ENCODE measurements around the gene FOXO3. TPM values are rescaled to one million over a fixed set of nuclear protein-coding genes. Genes with fewer than 3 reads are reported as not detected.
A peak's percentile ranks its signal among the peaks of the same experiment; 100 is the strongest.
"Not testable (repeated sequence)": the region's sequence is repeated elsewhere in the genome, so short reads cannot be mapped to it uniquely, and the experiment has no call there.

The FOXO3 gene
- total RNA-seq, 1 experiment from 2014 or later, result 22.1 TPM

- peak; percentile 74 for DNase-seq
- H3K23ac ChIP-seq (ENCODE audit: insufficient read length, low read depth, low read length), result no peak overlapping the region
- H3K9ac ChIP-seq (ENCODE audit: extremely low read depth, insufficient read length, low read length), result no peak overlapping the region
- no peak overlapping the region for H3K27ac ChIP-seq (ENCODE audit: insufficient read length, low read depth, low read length)
- Mint-ChIP-seq H3K4me1 (peaks cover 30 to 32% of the 10 kb centered on the region in 2 experiments), H3K4me3 (peak overlapping the region; percentile 79 to 90), H3K27me3 (ENCODE audit: low read depth) (peaks cover 59% of the 10 kb centered on the region), H3K9me3 (peaks cover 0 to 2% of the 10 kb centered on the region in 2 experiments; a peak in 3 of 5 replicates), H3K27ac (peak overlapping the region in 1 of 3 experiments; percentile 55; a peak in 1 of 7 replicates), H3K36me3 (ENCODE audit: insufficient read depth in 1 of 3, low read depth in 3 of 3) (peaks cover 0 to 3% (median 0%) of the 10 kb centered on the region in 3 experiments; a peak in 1 of 7 replicates)
- peaks cover 24% of the 10 kb centered on the region for H3K23me2 ChIP-seq (ENCODE audit: insufficient read length, low read depth, low read length, poor library complexity, severe bottlenecking)
- no peak overlapping the region for H2BK12ac ChIP-seq (ENCODE audit: insufficient read length, low read depth, low read length)
- no peak overlapping the region for H2BK20ac ChIP-seq (ENCODE audit: low read depth, low read length, poor library complexity, severe bottlenecking)
- no peaks in the 10 kb centered on the region for H3K9me3 ChIP-seq (ENCODE audit: control insufficient read depth, low read depth, low read length)
- H3K79me1 ChIP-seq (ENCODE audit: insufficient read depth, low read depth, low read length, poor library complexity, severe bottlenecking), result no peaks in the 10 kb centered on the region
- no peak overlapping the region for H3K56ac ChIP-seq (ENCODE audit: insufficient read length, low read depth, low read length)
- no peak overlapping the region for H3K18ac ChIP-seq (ENCODE audit: insufficient read length, low read depth, low read length)
- H3K14ac ChIP-seq (ENCODE audit: insufficient read depth, low read length), result no peak overlapping the region; the same call in 1 of the 2 replicates
- no peak overlapping the region for H2BK120ac ChIP-seq (ENCODE audit: low read depth, low read length, poor library complexity, severe bottlenecking)
- peaks cover 5% of the 10 kb centered on the region; the same call in 1 of the 2 replicates for H3K79me2 ChIP-seq (ENCODE audit: insufficient read depth, low read length)
- TF ChIP-seq, protein P1, sequence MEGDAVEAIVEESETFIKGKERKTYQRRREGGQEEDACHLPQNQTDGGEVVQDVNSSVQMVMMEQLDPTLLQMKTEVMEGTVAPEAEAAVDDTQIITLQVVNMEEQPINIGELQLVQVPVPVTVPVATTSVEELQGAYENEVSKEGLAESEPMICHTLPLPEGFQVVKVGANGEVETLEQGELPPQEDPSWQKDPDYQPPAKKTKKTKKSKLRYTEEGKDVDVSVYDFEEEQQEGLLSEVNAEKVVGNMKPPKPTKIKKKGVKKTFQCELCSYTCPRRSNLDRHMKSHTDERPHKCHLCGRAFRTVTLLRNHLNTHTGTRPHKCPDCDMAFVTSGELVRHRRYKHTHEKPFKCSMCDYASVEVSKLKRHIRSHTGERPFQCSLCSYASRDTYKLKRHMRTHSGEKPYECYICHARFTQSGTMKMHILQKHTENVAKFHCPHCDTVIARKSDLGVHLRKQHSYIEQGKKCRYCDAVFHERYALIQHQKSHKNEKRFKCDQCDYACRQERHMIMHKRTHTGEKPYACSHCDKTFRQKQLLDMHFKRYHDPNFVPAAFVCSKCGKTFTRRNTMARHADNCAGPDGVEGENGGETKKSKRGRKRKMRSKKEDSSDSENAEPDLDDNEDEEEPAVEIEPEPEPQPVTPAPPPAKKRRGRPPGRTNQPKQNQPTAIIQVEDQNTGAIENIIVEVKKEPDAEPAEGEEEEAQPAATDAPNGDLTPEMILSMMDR (conservative IDR thresholded peaks at IDR 0.05), result no peak
- H2BK5ac ChIP-seq (ENCODE audit: insufficient read length, low read length), result no peak overlapping the region
- H2AFZ ChIP-seq (ENCODE audit: low read length), result no peak overlapping the region
- H2AK5ac ChIP-seq (ENCODE audit: insufficient read length, low read length), result no peak overlapping the region
- H3K4ac ChIP-seq (ENCODE audit: low read depth, low read length), result no peak overlapping the region
- H3K4me2 ChIP-seq (ENCODE audit: insufficient read depth, insufficient read length, low read length), result peak overlapping the region; percentile 64
- H4K5ac ChIP-seq (ENCODE audit: insufficient read length, low read depth, low read length), result no peak overlapping the region
- no peak overlapping the region for H2BK15ac ChIP-seq (ENCODE audit: low read depth, low read length)
- no peaks in the 10 kb centered on the region for H3K4me1 ChIP-seq (ENCODE audit: insufficient read depth, low read length)
- H4K20me1 ChIP-seq (ENCODE audit: control insufficient read depth, insufficient read depth, insufficient read length), result peaks cover 2% of the 10 kb centered on the region
- no peak overlapping the region for H4K91ac ChIP-seq (ENCODE audit: insufficient read length, low read depth, low read length)
- no peak overlapping the region for H4K8ac ChIP-seq (replicated peaks; ENCODE audit: insufficient read length, low read depth, low read length)
- H3T11ph ChIP-seq (ENCODE audit: low read length), result no peak overlapping the region
- peaks cover 3% of the 10 kb centered on the region; the same call in 1 of the 2 replicates for H3K27me3 ChIP-seq (ENCODE audit: insufficient read depth, low read length)
- whole genome bisulfite sequencing (ENCODE audit: extremely low coverage, insufficient read length, low lambda C conversion rate), result no CpG with 5 or more reads among the region's 64 CpGs
Measured at GRCh38 chr6:108559884-108560462, 744 bp upstream of the FOXO3 start.

DNA sequence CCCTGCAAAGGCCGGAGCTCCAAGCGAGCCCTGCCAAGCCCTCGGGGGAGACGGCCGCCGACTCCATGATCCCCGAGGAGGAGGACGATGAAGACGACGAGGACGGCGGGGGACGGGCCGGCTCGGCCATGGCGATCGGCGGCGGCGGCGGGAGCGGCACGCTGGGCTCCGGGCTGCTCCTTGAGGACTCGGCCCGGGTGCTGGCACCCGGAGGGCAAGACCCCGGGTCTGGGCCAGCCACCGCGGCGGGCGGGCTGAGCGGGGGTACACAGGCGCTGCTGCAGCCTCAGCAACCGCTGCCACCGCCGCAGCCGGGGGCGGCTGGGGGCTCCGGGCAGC, 561 bp downstream of the FOXO3 start:
- H3K14ac ChIP-seq (ENCODE audit: insufficient read depth, low read length); H2AFZ ChIP-seq (ENCODE audit: low read length); H3K9me3 Mint-ChIP-seq; H3K27me3 ChIP-seq (ENCODE audit: insufficient read depth, low read length); H3K79me1 ChIP-seq (ENCODE audit: insufficient read depth, low read depth, low read length, poor library complexity, severe bottlenecking); H2BK5ac ChIP-seq (ENCODE audit: insufficient read length, low read length); H3K18ac ChIP-seq (ENCODE audit: insufficient read length, low read depth, low read length); H2BK120ac ChIP-seq (ENCODE audit: low read depth, low read length, poor library complexity, severe bottlenecking); H3K4ac ChIP-seq (ENCODE audit: low read depth, low read length); H3K27ac ChIP-seq (ENCODE audit: insufficient read length, low read depth, low read length); H3K56ac ChIP-seq (ENCODE audit: insufficient read length, low read depth, low read length); H4K20me1 ChIP-seq (ENCODE audit: control insufficient read depth, insufficient read depth, insufficient read length); H3K23ac ChIP-seq (ENCODE audit: insufficient read length, low read depth, low read length); H2AK5ac ChIP-seq (ENCODE audit: insufficient read length, low read length); H4K8ac ChIP-seq (replicated peaks; ENCODE audit: insufficient read length, low read depth, low read length); H3K79me2 ChIP-seq (ENCODE audit: insufficient read depth, low read length); H2BK15ac ChIP-seq (ENCODE audit: low read depth, low read length); H2BK20ac ChIP-seq (ENCODE audit: low read depth, low read length, poor library complexity, severe bottlenecking); H3K36me3 Mint-ChIP-seq (ENCODE audit: insufficient read depth in 1 of 3, low read depth in 3 of 3); H3K27ac Mint-ChIP-seq; H3T11ph ChIP-seq (ENCODE audit: low read length); H3K9me3 ChIP-seq (ENCODE audit: control insufficient read depth, low read depth, low read length); H2BK12ac ChIP-seq (ENCODE audit: insufficient read length, low read depth, low read length); H4K5ac ChIP-seq (ENCODE audit: insufficient read length, low read depth, low read length); H3K9ac ChIP-seq (ENCODE audit: extremely low read depth, insufficient read length, low read length); DNase-seq; H4K91ac ChIP-seq (ENCODE audit: insufficient read length, low read depth, low read length); H3K4me1 ChIP-seq (ENCODE audit: insufficient read depth, low read length): not testable (repeated sequence)
- peaks cover 24% of the 10 kb centered on the region for H3K23me2 ChIP-seq (ENCODE audit: insufficient read length, low read depth, low read length, poor library complexity, severe bottlenecking)
- no CpG with 5 or more reads among the region's 40 CpGs for WGBS (ENCODE audit: extremely low coverage, insufficient read length, low lambda C conversion rate)
- Mint-ChIP-seq H3K4me1 (peaks cover 38 to 43% of the 10 kb centered on the region in 2 experiments), H3K4me3 (peak overlapping the region; percentile 77 to 95; a peak in 3 of 5 replicates), H3K27me3 (ENCODE audit: low read depth) (peaks cover 52% of the 10 kb centered on the region)
- peak overlapping the region; percentile 90 for H3K4me2 ChIP-seq (ENCODE audit: insufficient read depth, insufficient read length, low read length)
